Skeletal muscle satellite cell (primary cell): ENCODE results near the gene PITPNM3. TPM values are rescaled to one million over a fixed set of nuclear protein-coding genes. Genes with fewer than 3 reads are reported as not detected.
"Not testable (repeated sequence)": the region's sequence is repeated elsewhere in the genome, so short reads cannot be mapped to it uniquely, and the experiment has no call there.

Experiments
- H3K27me3 ChIP-seq: 2 replicates; pipeline ENCODE4 v1.7.0; 2013; ENCODE audit warnings: low read length; ENCODE audit not compliant: control insufficient read depth, insufficient read depth
- H3K36me3 ChIP-seq: 2 replicates; pipeline ENCODE4 v1.7.0; 2013; ENCODE audit warnings: mild to moderate bottlenecking, control low read depth, low read length; ENCODE audit not compliant: insufficient read depth
- H3K4me1 ChIP-seq: 2 replicates; pipeline ENCODE4 v1.7.0; 2013; ENCODE audit warnings: low read length; ENCODE audit not compliant: control insufficient read depth, insufficient read depth
- H3K4me2 ChIP-seq: 2 replicates; pipeline ENCODE4 v1.7.0; 2013; ENCODE audit warnings: mild to moderate bottlenecking, low read length
- H3K4me3 ChIP-seq: 2 replicates; pipeline ENCODE4 v1.7.0; 2013; ENCODE audit warnings: low read length
- H3K9ac ChIP-seq: 2 replicates; pipeline ENCODE4 v1.7.0; 2013; ENCODE audit warnings: mild to moderate bottlenecking, low read depth, low read length, moderate library complexity
- H3K9me3 ChIP-seq: replicated peaks from 2 replicates; pipeline ENCODE4 v1.7.0; 2013; ENCODE audit warnings: mild to moderate bottlenecking, control low read depth, low read length
- total RNA-seq: library from RNA; depleted of rRNA; stranded (reverse); fragments of >200 nt; gene quantifications from 2 replicates; pipeline ENCODE4 v1.2.3, GENCODE V29; 2012; rRNA removed

PITPNM3 gene
- 0.51 and 0.87 TPM in 2 replicates for total RNA-seq

DNA sequence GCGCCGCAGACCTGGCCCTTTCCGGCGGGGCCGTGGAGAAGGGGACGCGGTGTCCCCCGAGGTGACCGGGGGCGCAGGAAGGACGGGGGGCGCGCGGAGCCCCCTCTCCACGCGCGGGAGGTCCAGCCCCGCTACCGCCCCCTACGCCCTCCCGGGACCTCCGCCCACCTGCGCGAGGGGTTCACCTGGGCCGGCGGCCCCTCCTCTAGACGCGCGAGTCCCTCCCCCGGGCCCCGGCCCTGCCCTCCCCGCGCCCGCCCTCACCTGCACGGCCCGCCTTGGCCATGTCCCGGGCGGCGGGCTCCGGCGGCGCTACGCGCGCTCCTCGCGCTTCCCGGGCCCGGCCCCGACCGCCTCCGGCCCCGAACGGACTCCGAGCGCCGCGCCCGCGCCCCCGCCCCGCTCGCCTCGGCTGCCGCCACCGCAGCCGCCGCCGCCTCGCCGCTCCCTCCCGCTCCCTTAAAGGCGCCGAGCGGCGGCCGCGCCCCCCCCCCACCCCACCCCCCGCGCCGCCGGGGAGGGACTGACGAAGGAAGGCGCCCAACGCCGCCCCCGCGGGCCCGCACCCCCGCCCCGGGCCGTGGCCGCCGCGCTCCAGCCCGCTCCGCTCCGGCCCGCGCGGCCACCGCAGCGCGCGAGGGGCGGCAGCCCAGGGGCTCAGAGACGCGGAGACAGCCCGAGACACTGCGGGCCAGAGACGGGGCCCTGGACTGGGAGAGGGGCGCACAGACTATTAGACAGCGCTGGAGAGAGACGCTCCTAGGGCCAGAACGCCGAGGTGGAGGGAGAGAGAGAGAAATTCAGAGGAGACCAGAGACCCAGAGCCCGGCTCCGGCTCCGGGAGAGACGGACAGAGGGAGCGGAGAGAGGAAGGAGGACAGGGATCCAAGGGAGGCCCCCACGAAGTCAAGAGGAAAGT is at the start of gene PITPNM3:
TSS of gene PITPNM3 (minus strand) at position 435 of the 919 bp plus-strand sequence. CDS start at position 286, 149 bp downstream.
- Histone ChIP-seq H3K27me3 (peaks cover 13% of the 10 kb centered on the region), H3K9ac (peak within 1 kb of the TSS; percentile 26), H3K36me3 (no peaks in the 10 kb centered on the region), H3K9me3 (no peaks in the 10 kb centered on the region), H3K4me2 (peak within 1 kb of the TSS; percentile 97), H3K4me3 (peak within 1 kb of the TSS; percentile 72), H3K4me1 (peaks cover 19% of the 10 kb centered on the region)

DNA sequence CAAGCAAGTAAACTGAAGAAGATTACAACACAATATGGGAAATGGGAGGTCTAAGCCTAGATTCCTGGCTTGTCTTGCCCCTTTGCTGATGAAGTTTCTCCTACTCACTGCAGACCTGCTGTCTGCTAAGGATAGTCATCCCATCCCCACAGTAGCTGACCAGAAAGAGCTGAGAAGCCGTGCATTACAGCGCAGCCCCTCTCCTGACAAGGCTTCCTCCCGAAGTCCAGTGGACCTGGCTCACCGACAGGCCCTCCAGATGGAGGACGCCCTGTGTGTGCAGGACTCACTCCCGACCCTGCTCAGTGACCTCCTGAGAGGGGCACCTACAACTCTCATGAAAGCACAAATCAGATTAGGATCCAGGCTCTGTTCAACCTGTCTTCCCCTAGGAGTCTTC is 48.8 kb upstream of the PITPNM3 start:
- Histone ChIP-seq H3K4me3 (no peak overlapping the region), H3K27me3 (no peaks in the 10 kb centered on the region), H3K4me2 (no peak overlapping the region), H3K36me3 (peaks cover 68% of the 10 kb centered on the region), H3K4me1 (peaks cover 9% of the 10 kb centered on the region), H3K9ac (no peak overlapping the region), H3K9me3 (no peaks in the 10 kb centered on the region)

DNA sequence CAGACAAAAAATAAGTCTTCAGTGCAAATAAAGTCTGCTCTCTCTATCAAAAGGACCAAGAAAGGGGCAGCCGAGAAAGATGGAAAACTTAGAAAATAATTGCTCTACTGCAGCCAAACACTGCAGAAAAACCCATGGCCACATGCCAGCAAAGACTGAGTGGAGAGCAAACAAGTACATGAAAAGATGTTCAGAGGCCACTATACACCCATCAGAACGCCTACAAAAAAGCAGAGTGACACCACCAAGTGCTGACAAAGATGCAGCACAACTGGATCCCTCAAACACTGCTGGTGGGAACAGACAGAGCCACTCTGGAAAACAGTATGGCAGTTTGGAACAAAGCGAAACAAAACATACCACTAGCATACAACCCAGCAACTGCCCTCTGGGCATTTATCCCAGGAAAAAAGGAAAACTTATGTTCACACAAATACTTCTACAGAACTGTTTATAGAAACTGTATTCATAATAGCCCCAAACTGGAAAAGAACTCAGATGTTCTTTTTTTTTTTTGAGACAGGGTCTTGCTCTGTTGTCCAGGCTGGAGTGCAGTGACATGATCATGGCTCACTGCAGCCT is 47.5 kb upstream of the PITPNM3 start:
- peaks cover 69% of the 10 kb centered on the region for H3K36me3 ChIP-seq
- no peak overlapping the region for H3K4me3 ChIP-seq
- H3K4me2 ChIP-seq = no peak overlapping the region
- no peak overlapping the region for H3K9ac ChIP-seq
- no peaks in the 10 kb centered on the region for H3K27me3 ChIP-seq
- H3K4me1 ChIP-seq = peaks cover 7% of the 10 kb centered on the region
- H3K9me3 ChIP-seq = no peaks in the 10 kb centered on the region

DNA sequence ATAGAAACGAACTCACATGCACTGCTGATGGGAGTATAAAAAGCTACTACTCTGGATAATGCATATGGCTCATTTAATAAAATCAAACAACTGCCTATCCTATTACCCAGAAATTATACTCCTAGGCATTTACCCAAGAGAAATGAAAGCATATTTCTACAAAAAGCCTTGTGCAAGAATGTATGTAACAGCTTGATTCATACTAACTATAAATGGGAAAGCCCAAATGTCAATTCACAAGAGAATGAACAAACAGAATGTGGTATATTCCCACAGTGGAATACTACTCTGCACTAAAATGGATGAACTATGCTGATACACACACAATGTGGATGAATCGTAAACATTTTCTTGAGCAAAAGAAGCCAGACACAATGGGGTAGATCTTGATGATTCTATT is 45.8 kb upstream of the PITPNM3 start:
- Histone ChIP-seq H3K4me1 (peaks cover 15% of the 10 kb centered on the region), H3K4me3 (no peak overlapping the region), H3K36me3 (peaks cover 62% of the 10 kb centered on the region), H3K4me2 (no peak overlapping the region), H3K27me3 (no peaks in the 10 kb centered on the region), H3K9me3 (no peaks in the 10 kb centered on the region), H3K9ac (no peak overlapping the region)

DNA sequence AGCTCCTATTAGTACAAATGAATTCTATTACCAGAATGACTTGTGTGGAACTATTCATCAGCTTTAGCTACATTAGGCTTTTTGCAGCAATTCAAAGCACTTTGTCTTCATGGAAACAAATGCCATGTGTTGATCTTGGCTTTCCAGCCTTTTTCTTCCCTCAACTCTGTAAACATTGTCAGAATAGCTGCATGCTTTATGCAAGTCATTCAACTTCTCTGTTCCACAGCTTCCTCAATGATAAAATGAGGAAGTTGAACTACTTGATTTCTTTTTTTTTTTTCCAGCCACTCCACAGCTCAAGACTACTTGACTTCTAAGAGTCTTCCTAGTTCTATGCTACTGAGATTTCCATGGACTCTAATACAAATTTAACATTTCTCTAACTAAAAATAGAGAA is 43.0 kb upstream of the PITPNM3 start:
- Histone ChIP-seq H3K27me3 (no peaks in the 10 kb centered on the region), H3K36me3 (peaks cover 53% of the 10 kb centered on the region), H3K4me1 (peaks cover 33% of the 10 kb centered on the region), H3K9ac (no peak overlapping the region), H3K4me2 (no peak overlapping the region), H3K9me3 (no peaks in the 10 kb centered on the region), H3K4me3 (no peak overlapping the region)

DNA sequence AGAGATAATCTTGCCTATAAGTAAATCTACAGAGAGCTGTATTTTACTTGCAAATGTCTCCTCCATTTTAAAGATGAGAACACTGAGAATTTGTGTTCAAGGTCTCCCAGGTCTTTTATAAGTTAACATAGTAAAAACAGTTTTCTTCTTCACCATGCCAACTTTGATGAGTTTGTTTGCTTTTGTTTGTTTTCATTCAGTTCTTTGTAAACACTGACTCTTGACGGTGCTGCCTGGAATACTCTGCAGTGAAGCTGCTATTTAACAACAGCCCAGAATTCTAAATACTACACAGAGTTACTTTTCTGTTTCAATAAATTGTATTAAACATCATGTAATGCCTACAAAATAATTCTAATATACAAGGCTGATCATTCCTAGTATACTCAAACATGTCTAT is 41.4 kb upstream of the PITPNM3 start:
- Histone ChIP-seq H3K36me3 (peaks cover 47% of the 10 kb centered on the region), H3K9me3 (no peaks in the 10 kb centered on the region), H3K9ac (no peak overlapping the region), H3K4me2 (no peak overlapping the region), H3K4me3 (no peak overlapping the region), H3K4me1 (peaks cover 33% of the 10 kb centered on the region), H3K27me3 (no peaks in the 10 kb centered on the region)

DNA sequence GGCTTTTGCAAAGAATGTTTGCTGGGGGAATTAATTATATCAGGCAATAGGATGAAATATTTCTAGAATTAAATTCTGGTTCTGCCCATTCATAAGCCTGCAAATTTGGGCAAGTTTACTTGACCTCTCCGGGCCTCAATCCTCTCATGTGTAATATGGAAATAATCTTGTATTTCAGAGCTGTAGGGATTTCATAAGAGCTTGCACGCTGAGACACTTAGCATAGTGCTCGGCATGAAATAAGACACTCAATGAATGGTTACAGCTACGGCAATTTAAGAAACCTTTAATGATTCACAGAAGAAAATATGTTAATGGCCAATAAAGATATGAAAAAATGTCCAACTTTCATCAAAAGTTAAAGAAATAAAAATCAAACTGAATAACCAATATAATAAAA is 40.6 kb upstream of the PITPNM3 start:
- Histone ChIP-seq H3K9ac (peak overlapping the region; percentile 32), H3K4me3 (no peak overlapping the region), H3K4me1 (peaks cover 39% of the 10 kb centered on the region), H3K9me3 (no peaks in the 10 kb centered on the region), H3K36me3 (peaks cover 48% of the 10 kb centered on the region), H3K4me2 (peak overlapping the region; percentile 31), H3K27me3 (no peaks in the 10 kb centered on the region)

DNA sequence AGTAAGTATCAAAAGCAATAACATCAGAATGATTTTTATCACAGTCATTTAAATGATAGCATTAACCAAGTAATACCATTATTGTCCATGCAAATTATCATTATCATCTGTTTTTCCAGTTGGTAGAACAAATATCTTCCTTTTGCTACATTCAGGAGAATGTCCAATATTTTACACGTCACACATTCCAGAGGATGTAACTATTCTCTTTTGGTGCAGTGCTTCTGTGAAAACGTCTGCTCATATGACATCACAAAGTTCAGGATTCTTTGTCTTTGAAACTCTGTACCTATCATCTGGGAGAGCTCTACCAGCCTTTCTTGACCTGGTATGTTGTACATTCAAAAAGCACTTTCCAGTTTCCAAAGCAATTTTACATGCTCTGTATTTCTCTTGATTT is 40.2 kb upstream of the PITPNM3 start:
- Histone ChIP-seq H3K36me3 (peaks cover 50% of the 10 kb centered on the region), H3K9me3 (no peaks in the 10 kb centered on the region), H3K9ac (peak overlapping the region; percentile 32), H3K4me1 (peaks cover 43% of the 10 kb centered on the region), H3K4me2 (peak overlapping the region; percentile 31), H3K4me3 (no peak overlapping the region), H3K27me3 (no peaks in the 10 kb centered on the region)

DNA sequence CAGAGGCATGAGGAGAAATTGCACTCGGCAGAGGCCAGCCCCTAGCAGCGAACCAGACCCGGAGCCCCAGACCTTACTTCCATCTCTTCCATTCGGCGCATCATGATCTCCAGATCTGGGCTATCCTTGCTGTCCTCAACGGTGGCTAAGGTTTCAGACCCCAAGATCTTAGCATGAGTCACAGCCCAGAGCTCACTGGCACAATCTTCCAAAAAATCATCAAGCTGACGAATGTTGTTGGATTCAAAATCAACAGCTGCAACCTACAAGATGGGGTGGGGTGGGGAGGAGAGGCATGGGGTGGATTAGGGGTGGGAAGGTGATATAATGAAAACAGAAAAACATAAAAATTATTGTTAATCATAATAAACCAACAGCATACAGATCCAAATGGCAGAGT is 39.7 kb upstream of the PITPNM3 start:
- Histone ChIP-seq H3K4me3 (no peak overlapping the region), H3K9me3 (no peaks in the 10 kb centered on the region), H3K4me2 (peak overlapping the region; percentile 31), H3K36me3 (peaks cover 47% of the 10 kb centered on the region), H3K27me3 (no peaks in the 10 kb centered on the region), H3K4me1 (peaks cover 47% of the 10 kb centered on the region), H3K9ac (no peak overlapping the region)

DNA sequence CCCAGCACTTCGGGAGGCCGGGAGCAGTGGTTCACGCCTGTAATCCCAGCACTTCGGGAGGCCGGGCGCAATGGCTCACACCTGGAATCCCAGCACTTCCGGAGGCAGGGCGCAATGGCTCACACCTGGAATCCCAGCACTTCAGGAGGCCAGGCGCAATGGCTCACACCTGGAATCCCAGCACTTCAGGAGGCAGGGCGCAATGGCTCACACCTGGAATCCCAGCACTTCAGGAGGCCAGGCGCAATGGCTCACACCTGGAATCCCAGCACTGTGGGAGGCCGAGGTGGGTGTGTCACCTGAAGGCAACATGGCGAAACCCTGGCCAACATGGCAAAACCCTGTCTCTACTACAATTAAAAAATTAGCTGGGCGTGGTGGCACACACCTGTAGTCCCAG is 37.0 kb upstream of the PITPNM3 start:
- peaks cover 51% of the 10 kb centered on the region for H3K4me1 ChIP-seq

DNA sequence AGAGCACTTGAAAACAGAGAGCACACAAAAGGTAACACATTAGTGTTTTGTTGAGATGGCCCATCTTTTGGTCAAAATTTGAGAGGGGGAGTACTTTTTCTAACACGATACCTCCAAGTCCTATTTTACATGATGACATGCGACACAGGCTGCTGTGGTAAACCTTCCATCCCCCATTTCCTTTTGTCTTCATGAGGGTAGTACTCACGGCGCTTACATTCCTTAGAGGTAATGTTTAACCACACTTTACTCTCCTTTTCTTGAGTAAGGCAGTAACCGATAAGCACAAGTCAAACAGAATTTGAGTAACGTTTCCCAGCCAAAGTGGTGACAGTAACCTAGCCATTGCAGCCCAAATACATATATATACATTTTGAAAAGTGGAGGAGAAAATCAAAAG is 35.8 kb upstream of the PITPNM3 start:
- peaks cover 51% of the 10 kb centered on the region for H3K36me3 ChIP-seq

More for the DNA sequence above, 37.0 kb upstream of the PITPNM3 start:
- peaks cover 42% of the 10 kb centered on the region for H3K36me3 ChIP-seq
- not testable (repeated sequence) for H3K27me3 ChIP-seq, H3K4me2 ChIP-seq, H3K9me3 ChIP-seq, H3K4me3 ChIP-seq, H3K9ac ChIP-seq

More for the DNA sequence above, 35.8 kb upstream of the PITPNM3 start:
- Histone ChIP-seq H3K9ac (no peak overlapping the region), H3K4me1 (peaks cover 39% of the 10 kb centered on the region), H3K27me3 (no peaks in the 10 kb centered on the region), H3K9me3 (no peaks in the 10 kb centered on the region), H3K4me3 (peak overlapping the region; percentile 8), H3K4me2 (peak overlapping the region; percentile 47)
